Vagina (tissue), 2 donors: ENCODE data around the gene HSPA12A.

Experiments
- CTCF ChIP-seq, 3 experiments: fragments of 450-650 bp in 2 of 3; fragments of 200-600 bp in 1 of 3; sonication (generic) in 1 of 3; IDR thresholded peaks; one replicate each; pipeline ENCODE4 v1.5.1; 2017 to 2019; ENCODE audit warnings: antibody characterized with exemption in 3 of 3, mild to moderate bottlenecking in 2 of 3, moderate library complexity in 2 of 3
- POLR2A ChIP-seq, 2 donors: fragments of 450-650 bp; IDR thresholded peaks; one replicate each; pipeline ENCODE4 v1.6.1; 2017; ENCODE audit warnings: antibody characterized with exemption in 2 of 2, mild to moderate bottlenecking in 2 of 2, moderate library complexity in 2 of 2
- POLR2AphosphoS5 ChIP-seq, 2 donors: sonication (generic); formaldehyde crosslinking; IDR thresholded peaks; one replicate each; pipeline ENCODE4 v1.9.0; 2017; ENCODE audit warnings: antibody characterized with exemption in 2 of 2, mild to moderate bottlenecking in 2 of 2, low read depth in 1 of 2; ENCODE audit not compliant: insufficient read depth in 1 of 2

- TF ChIP-seq CTCF (IDR thresholded peaks at IDR 0.05) (no peak), POLR2A (IDR thresholded peaks at IDR 0.05) (no peak), POLR2AphosphoS5 (IDR thresholded peaks at IDR 0.05; ENCODE audit: insufficient read depth in 1 of 2, low read depth in 1 of 2) (no peak)
Observed at GRCh38 chr10:116637830-116638229, 104.5 kb downstream of the HSPA12A start.
